AG09319 (cell line): Measurements from ENCODE around the gene CENPC.

Experiments
- DNase-seq: peaks from one replicate; pipeline ENCODE4 v3.0.0-alpha.2; 2010; ENCODE audit warnings: low read depth; ENCODE audit errors: extremely low read depth
- CTCF ChIP-seq: IDR thresholded peaks from 2 replicates; pipeline ENCODE4 v1.5.1; 2011; ENCODE audit warnings: low read depth, mild to moderate bottlenecking, inconsistent platforms, low read length, moderate library complexity

The CENPC gene

GRCh38 chr4:67437974-67438713 is 107.2 kb downstream of the CENPC start:
- no peak for TF ChIP-seq CTCF
- peak; percentile 42 for DNase-seq

GRCh38 chr4:67436742-67437141 is 108.6 kb downstream of the CENPC start:
- no peak for DNase-seq
- no peak for TF ChIP-seq CTCF

GRCh38 chr4:67430989-67431388 is 114.3 kb downstream of the CENPC start:
- TF ChIP-seq CTCF: no peak
- DNase-seq: no peak

GRCh38 chr4:67428819-67429218 is 116.5 kb downstream of the CENPC start:
- no peak for DNase-seq
- TF ChIP-seq CTCF: no peak
